Activated T-cell treated with anti-CD3 and anti-CD28 coated beads, Interleukin-2, amount 50 U/mL, for 4 hours (primary cell): ENCODE measurements around the gene JPH3. TPM values are rescaled to one million over a fixed set of nuclear protein-coding genes. Genes with fewer than 3 reads are reported as not detected.
"Not testable (repeated sequence)": the region's sequence is repeated elsewhere in the genome, so short reads cannot be mapped to it uniquely, and the experiment has no call there.

Source experiments
- ATAC-seq, 2 donors: fragments of 200-7000 bp; cut with Tn5 transposase; one replicate each; pipeline ENCODE4 v1.10.0; 2021
- DNase-seq: peaks from one replicate; pipeline ENCODE4 v3.0.0-alpha.2; 2020
- H3K27me3 Mint-ChIP-seq: one replicate; pipeline ENCODE4 v1.8.0; 2021; ENCODE audit warnings: low read depth, mixed read lengths
- H3K36me3 Mint-ChIP-seq: one replicate; pipeline ENCODE4 v1.8.0; 2022; ENCODE audit warnings: mixed read lengths; ENCODE audit not compliant: insufficient read depth
- H3K4me1 Mint-ChIP-seq: one replicate; pipeline ENCODE4 v1.8.0; 2021; ENCODE audit warnings: low read depth, mixed read lengths
- H3K4me3 Mint-ChIP-seq: one replicate; pipeline ENCODE4 v1.8.0; 2021; ENCODE audit warnings: mild to moderate bottlenecking, moderate library complexity, mixed read lengths
- H3K9me3 Mint-ChIP-seq: one replicate; pipeline ENCODE4 v1.8.0; 2021; ENCODE audit warnings: mixed read lengths
- total RNA-seq, 3 donors: library from RNA; stranded (reverse); gene quantifications; one replicate each; pipeline ENCODE4 v1.2.1, GENCODE V29; 2021

JPH3 gene
- total RNA-seq, 3 donors from 2014 or later: not detected

DNA sequence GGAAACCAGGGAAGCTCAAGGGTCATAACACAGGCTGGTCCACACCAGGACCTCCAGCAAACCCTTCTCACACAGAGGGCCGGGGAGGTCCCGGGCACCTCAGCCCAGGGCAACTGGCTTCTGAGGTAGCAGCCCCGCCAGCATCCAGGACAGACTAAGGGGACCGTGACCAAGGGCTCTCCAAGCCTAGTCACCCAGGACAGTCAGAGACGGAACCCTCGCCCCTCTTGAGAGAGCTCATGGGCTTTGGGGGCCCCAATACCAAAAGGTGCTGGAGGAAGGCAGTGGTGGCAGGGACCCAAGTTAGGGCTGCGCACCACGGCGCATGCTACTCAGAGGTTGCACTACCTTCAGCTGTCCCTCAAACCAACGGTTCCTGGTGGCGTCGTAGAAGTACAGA is 108.6 kb downstream of the JPH3 start:
- Mint-ChIP-seq H3K36me3 (peaks cover 39% of the 10 kb centered on the region), H3K4me3 (no peak overlapping the region)
- no peak for DNase-seq

GRCh38 chr16:87712184-87712762 is 110.0 kb downstream of the JPH3 start:
- H3K4me1 Mint-ChIP-seq: peaks cover 35% of the 10 kb centered on the region
- H3K4me3 Mint-ChIP-seq: no peak overlapping the region
- DNase-seq (no peak), ATAC-seq (no peak)
- no peaks in the 10 kb centered on the region for H3K27me3 Mint-ChIP-seq
- H3K36me3 Mint-ChIP-seq: peaks cover 42% of the 10 kb centered on the region
- no peaks in the 10 kb centered on the region for H3K9me3 Mint-ChIP-seq

More for the DNA sequence above, 108.6 kb downstream of the JPH3 start:
- no peak for ATAC-seq
- Mint-ChIP-seq H3K9me3 (no peaks in the 10 kb centered on the region), H3K27me3 (no peaks in the 10 kb centered on the region), H3K4me1 (peaks cover 35% of the 10 kb centered on the region)

DNA sequence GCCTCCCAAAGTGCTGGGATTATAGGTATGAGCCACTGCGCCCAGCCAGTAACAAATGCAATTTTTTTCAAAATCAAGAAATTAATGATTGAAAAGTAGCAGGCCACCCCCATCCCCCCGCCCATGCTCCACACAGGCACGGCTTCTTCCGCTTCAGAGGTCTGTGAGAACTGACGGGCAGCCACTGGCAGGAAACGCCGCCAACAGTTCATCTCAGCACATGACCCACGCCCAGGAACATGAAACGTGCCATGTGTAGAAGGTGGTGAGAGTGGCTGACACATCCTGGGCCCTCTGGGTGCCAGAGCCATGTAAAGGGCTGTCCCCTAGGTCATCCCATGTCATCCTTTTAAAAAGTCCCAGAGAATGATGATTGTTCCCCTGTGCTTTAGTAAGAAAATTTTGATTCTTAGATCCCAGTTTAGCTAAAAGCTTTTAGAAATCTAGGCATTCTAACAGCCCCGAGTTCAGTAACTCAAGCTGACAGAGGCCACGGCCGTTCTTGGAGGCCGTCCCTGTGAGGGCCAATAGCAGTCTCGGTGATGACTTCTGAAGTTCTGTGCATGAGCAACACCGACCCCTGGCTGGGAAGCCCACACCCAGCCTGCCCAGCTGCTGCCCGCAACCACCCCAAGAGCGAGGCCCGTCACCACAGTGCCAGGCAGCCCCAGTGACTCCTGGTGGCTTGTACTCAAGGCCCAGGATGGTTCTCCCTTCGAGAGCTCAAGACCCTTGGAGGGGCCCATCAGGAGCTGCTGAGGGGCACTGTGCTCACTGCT is 111.3 kb downstream of the JPH3 start:
- Mint-ChIP-seq H3K36me3 (peaks cover 39% of the 10 kb centered on the region), H3K4me1 (peaks cover 38% of the 10 kb centered on the region), H3K27me3 (no peaks in the 10 kb centered on the region), H3K4me3 (peak overlapping the region; percentile 21), H3K9me3 (no peaks in the 10 kb centered on the region)
- DNase-seq: peak; percentile 42
- ATAC-seq: peak; percentile 85 to 89

DNA sequence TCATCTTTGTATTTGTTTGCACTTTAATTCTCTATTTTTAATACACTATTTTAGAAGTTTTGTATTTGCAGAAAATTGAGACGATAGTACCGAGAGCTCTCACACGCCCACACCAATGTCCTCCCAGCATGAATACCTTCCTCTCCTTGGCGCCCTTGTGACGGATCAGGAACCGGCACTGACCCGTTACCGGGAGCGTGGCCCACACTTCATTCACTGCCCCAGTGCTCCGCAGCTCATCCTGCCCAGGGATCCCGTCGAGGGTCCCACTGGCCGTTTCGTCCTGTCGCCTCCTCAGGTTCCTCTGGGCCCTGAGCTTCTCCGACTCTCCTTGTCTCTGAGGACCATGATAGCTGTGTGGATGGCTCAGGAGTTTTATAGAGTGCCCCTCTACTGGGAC is 112.9 kb downstream of the JPH3 start:
- ATAC-seq (no peak), DNase-seq (no peak)
- no peak overlapping the region for H3K4me3 Mint-ChIP-seq
- no peaks in the 10 kb centered on the region for H3K27me3 Mint-ChIP-seq
- H3K4me1 Mint-ChIP-seq: peaks cover 38% of the 10 kb centered on the region
- H3K36me3 Mint-ChIP-seq: peaks cover 44% of the 10 kb centered on the region
- H3K9me3 Mint-ChIP-seq: no peaks in the 10 kb centered on the region

DNA sequence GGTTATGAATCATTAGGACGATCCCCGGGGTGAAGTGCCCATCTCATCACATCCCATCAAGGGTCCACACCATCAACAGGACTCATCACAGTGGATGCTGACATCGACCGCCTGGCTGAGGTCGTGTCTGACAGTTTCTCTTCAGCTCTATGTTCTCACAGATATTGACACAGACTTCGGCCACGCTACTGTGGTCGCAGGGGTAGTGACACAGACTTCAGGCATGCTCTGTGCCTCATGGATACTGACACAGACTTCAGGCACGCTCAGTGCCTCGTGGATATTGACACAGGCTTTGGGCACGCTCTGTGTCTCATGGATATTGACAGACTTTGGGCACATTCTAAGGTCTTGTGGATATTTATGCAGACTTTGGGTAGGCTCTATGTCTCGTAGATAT is 113.3 kb downstream of the JPH3 start:
- no peaks in the 10 kb centered on the region for H3K9me3 Mint-ChIP-seq
- H3K27me3 Mint-ChIP-seq: no peaks in the 10 kb centered on the region
- DNase-seq: no peak
- H3K4me3 Mint-ChIP-seq: no peak overlapping the region
- ATAC-seq: no peak
- peaks cover 43% of the 10 kb centered on the region for H3K36me3 Mint-ChIP-seq
- H3K4me1 Mint-ChIP-seq: peaks cover 38% of the 10 kb centered on the region

- not testable (repeated sequence) for H3K9me3 Mint-ChIP-seq, H3K27me3 Mint-ChIP-seq, DNase-seq, H3K4me3 Mint-ChIP-seq, ATAC-seq
- H3K4me1 Mint-ChIP-seq: peaks cover 33% of the 10 kb centered on the region
- H3K36me3 Mint-ChIP-seq: peaks cover 46% of the 10 kb centered on the region
Measured at GRCh38 chr16:87718831-87719230, 116.5 kb downstream of the JPH3 start.

DNA sequence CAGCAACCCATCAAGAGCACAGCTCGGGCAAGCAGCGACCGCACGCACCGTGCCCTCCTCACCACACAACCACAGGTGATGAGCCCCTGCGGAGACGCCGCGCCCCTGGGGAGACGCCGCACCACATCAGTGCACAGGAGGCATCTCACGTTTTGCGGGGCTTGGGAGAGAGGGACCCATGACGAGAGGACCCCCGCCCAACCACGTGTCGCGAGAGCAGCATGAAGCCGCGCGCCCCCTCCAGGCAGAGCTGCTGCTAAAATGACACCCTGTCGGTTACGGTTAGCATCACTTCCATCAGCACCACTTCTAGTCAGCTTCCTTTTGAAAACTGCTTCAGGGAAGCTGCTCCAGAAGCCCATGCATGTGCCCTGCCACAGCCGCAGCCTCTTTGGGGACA is 118.1 kb downstream of the JPH3 start:
- no peak for DNase-seq
- Mint-ChIP-seq H3K27me3 (no peaks in the 10 kb centered on the region), H3K36me3 (peaks cover 45% of the 10 kb centered on the region), H3K4me3 (no peak overlapping the region), H3K4me1 (peaks cover 31% of the 10 kb centered on the region), H3K9me3 (no peaks in the 10 kb centered on the region)
- no peak for ATAC-seq

- Mint-ChIP-seq H3K36me3 (peaks cover 42% of the 10 kb centered on the region), H3K4me3 (no peak overlapping the region)
Measured at GRCh38 chr16:87721622-87722585, 119.6 kb downstream of the JPH3 start.

DNA sequence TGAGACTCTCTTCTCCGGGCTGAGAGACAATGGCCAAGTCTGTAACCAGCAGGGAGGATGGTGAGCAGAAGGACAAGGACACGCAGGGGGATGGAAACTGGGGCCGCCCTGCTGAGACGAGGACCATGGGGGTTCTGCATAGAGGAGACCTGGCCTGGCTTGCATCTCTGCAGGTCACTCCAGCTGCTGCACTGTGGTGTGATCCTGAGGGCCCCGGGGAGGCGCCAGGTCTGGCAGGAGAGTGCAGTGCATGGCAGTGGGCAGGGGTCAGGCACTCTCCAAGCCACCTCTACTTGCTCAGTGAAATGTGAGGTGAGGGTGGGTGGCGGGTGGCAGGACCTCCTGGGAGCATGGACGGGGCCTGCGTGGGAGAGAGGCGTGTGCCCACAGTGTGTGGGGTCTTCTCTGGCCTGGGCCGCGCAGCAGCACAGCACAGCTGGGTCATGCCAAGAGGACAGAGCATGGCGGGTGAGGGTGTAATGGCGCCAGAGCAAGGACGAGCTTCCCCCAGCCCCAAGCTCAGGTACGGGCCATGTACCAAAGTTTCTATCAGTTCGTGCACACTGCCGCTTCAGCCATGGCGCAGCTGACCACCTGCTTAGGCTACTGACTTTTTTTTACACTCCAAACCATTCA is 120.4 kb downstream of the JPH3 start:
- DNase-seq (no peak), ATAC-seq (no peak)
- peaks cover 42% of the 10 kb centered on the region for H3K36me3 Mint-ChIP-seq
- peaks cover 24% of the 10 kb centered on the region for H3K4me1 Mint-ChIP-seq
- H3K4me3 Mint-ChIP-seq: no peak overlapping the region
- no peaks in the 10 kb centered on the region for H3K9me3 Mint-ChIP-seq
- no peaks in the 10 kb centered on the region for H3K27me3 Mint-ChIP-seq

More at GRCh38 chr16:87721622-87722585, 119.6 kb downstream of the JPH3 start:
- DNase-seq (no peak), ATAC-seq (no peak)
- peaks cover 27% of the 10 kb centered on the region for H3K4me1 Mint-ChIP-seq
- no peaks in the 10 kb centered on the region for H3K27me3 Mint-ChIP-seq
- H3K9me3 Mint-ChIP-seq: no peaks in the 10 kb centered on the region

- Mint-ChIP-seq H3K4me3 (no peak overlapping the region), H3K36me3 (peaks cover 42% of the 10 kb centered on the region), H3K9me3 (no peaks in the 10 kb centered on the region), H3K4me1 (peaks cover 24% of the 10 kb centered on the region), H3K27me3 (no peaks in the 10 kb centered on the region)
- ATAC-seq (no peak), DNase-seq (no peak)
Measured at GRCh38 chr16:87723226-87723623, 120.9 kb downstream of the JPH3 start.

GRCh38 chr16:87724490-87725291 is 122.4 kb downstream of the JPH3 start:
- Mint-ChIP-seq H3K4me3 (no peak overlapping the region), H3K36me3 (peaks cover 40% of the 10 kb centered on the region)
- peak in 1 of 2 donors; percentile 41 for ATAC-seq

DNA sequence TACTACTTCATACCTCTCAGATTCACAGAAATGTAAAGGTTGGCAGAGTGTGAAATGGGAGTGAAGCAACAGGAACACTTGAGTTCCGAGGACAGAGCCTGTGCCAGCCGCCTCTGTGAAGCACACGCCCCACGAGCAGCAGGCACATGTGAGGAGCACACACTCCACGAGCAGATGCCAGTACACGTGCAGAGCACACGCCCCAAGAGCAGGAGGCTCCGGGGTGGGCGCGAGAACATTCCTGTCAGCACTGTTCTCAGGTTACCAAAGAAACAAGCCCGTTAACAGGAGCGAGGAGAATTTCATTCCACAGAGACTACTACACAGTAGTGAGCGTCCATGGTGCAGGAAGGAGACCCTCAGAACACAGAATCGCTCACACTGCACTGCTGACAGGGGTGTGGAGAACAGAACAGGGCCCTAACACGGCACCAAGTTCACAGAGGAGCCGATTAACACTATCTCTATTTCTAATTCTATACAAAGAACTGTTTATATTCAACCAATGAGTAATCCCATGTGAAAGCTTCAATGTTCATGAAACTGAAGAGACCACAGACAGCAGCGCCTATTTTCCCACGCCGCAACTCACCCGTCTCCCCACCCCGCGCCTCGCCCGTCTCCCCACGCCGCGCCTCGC is 123.4 kb downstream of the JPH3 start:
- ATAC-seq: no peak
- H3K4me1 Mint-ChIP-seq: peaks cover 24% of the 10 kb centered on the region
- H3K36me3 Mint-ChIP-seq: peaks cover 39% of the 10 kb centered on the region

More at GRCh38 chr16:87724490-87725291, 122.4 kb downstream of the JPH3 start:
- no peaks in the 10 kb centered on the region for H3K27me3 Mint-ChIP-seq
- no peak for DNase-seq
- no peaks in the 10 kb centered on the region for H3K9me3 Mint-ChIP-seq
- peaks cover 24% of the 10 kb centered on the region for H3K4me1 Mint-ChIP-seq

DNA sequence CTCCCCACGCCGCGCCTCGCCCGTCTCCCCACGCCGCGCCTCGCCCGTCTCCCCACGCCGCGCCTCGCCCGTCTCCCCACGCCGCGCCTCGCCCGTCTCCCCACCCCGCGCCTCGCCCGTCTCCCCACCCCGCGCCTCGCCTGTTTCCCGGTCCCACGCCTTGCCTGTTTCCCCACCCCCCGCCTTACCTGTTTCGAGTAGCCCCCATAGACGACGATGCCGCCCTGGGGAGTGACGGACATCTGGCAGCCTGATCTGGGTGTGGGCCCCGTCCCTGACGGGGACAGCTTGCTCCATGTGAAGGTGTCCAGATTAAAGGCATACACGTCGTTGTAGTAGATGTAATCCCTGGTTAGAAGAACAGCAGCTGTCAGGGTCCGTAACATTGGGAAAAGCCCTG is 124.3 kb downstream of the JPH3 start:
- Mint-ChIP-seq H3K4me1 (peaks cover 25% of the 10 kb centered on the region), H3K36me3 (peaks cover 39% of the 10 kb centered on the region)
- not testable (repeated sequence) for DNase-seq, H3K27me3 Mint-ChIP-seq, ATAC-seq, H3K4me3 Mint-ChIP-seq, H3K9me3 Mint-ChIP-seq

More for the DNA sequence above, 123.4 kb downstream of the JPH3 start:
- no peaks in the 10 kb centered on the region for H3K27me3 Mint-ChIP-seq
- H3K4me3 Mint-ChIP-seq: no peak overlapping the region
- DNase-seq: no peak
- H3K9me3 Mint-ChIP-seq: no peaks in the 10 kb centered on the region
